Activated CD8-positive, alpha-beta memory T cell treated with anti-CD3 and anti-CD28 coated beads for 36 hours (primary cell): Measurements from ENCODE around the gene MAPK6. TPM values are rescaled to one million over a fixed set of nuclear protein-coding genes. Genes with fewer than 3 reads are reported as not detected.
"Not testable (repeated sequence)": the region's sequence is repeated elsewhere in the genome, so short reads cannot be mapped to it uniquely, and the experiment has no call there.

Experiments
- CTCF ChIA-PET: fragments of 350-600 bp; sonication (Branson Sonifier 250); formaldehyde crosslinking; loops from one replicate; lab custom pipeline; 2021; ENCODE audit warnings: antibody characterized with exemption; lab: Charles Lee
- POLR2A ChIA-PET: fragments of 350-600 bp; sonication (Branson Sonifier 250); formaldehyde crosslinking; loops from one replicate; lab custom pipeline; 2021; ENCODE audit warnings: antibody characterized with exemption; lab: Charles Lee
- total RNA-seq, 2 experiments: library from RNA; stranded (reverse); gene quantifications; one replicate each; pipeline ENCODE4 v1.2.3, GENCODE V29; 2021

MAPK6 gene
- total RNA-seq = 10 to 100 TPM; 90.4 to 92.9 TPM

DNA sequence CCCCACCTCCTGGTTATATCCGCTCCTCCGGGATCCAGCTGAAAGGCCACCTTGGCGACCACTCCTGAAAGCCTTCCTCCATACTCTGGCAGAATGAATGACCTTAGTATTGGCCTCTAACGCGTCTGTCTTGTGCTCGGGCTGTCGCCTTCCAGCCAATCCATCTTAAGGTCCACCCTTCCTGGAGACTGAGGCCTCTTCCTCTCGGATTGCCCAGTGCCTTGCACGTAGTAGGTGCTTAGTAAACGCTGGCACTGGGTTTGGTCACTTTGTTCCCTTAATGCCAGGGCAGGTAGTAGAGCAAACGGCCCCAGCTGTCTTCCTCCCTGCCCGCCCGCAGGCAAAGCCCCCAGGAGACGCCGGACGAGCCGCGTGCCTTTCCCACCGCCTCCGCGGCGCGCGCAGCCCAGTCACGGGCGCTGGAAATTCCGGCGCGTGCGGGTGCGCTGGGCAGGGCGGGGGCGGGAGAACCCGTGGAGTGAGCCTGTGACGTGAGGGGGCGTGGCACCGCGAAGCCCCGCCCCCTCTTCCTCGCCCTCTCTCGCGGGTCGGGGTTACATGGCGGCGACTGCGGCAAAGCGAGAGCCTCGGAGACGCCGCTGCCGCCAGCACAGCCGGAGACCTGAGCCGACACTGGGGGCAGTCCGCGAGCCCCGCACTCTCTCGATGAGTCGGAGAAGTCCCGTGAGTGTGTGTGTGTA is at the start of gene MAPK6:
TSS of gene MAPK6 (plus strand) at position 527 of the 701 bp plus-strand sequence. CDS start 27,242 bp downstream, outside the sequence.
- ChIA-PET CTCF (no interaction called here), POLR2A (interaction anchor here (0.7 kb wide), 1 partner anchor 12 kb away, joined by 3 read pairs; no protein-coding TSS in a partner anchor)

DNA sequence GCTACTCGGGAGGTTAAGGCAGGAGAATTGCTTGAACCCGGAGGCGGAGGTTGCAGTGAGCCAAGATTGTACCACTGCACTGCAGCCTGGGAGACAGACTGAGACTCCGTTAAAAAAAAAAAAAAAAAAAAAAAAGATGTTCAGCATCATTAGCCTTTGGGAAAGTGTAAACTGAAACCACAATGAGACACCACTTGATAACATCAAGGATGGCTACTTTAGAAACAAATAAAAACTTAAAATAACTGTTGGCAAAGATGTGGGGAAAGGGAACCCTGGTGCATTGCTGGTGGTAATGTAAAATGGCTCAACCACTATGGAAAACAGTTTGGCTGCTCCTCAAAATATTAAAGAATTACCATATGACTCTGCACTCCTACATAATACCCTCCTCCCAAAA is 49.3 kb upstream of the MAPK6 start:
- CTCF ChIA-PET = no interaction called here
- POLR2A ChIA-PET = no interaction called here

DNA sequence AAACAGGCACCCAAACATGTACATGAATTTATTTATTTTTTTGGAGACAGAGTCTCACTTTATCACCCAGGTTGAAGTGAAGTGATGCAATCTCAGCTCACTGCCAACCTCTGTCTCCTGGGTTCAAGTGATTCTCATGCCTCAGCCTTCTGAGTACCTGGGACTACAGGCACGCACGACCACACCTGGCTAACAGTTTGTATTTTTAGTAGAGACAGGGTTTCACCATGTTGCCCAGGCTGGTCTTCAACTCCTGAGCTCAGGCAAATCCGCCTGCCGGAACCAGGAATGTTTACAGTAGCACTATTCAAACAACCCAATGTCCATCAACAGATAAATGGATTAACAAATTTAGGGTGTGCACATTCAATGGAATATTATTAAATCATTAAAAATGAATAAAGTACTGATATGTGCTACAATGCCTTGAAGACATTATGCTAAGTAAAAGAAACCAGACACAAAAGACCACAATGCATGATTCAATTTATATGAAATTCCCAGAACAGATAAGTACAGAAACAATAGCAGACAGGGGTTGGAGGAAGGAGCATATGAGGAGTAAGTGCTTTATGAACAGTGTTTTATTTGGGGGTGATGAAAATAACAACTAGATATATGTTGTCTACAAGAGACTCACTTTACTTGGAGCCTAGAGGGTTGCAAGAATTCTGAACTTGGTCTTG is 48.7 kb upstream of the MAPK6 start:
- ChIA-PET CTCF (interaction anchor here (0.6 to 1.6 kb wide), 2 partner anchors 108 to 1610 kb away, joined by 7 to 8 read pairs; no protein-coding TSS in a partner anchor), POLR2A (no interaction called here)

DNA sequence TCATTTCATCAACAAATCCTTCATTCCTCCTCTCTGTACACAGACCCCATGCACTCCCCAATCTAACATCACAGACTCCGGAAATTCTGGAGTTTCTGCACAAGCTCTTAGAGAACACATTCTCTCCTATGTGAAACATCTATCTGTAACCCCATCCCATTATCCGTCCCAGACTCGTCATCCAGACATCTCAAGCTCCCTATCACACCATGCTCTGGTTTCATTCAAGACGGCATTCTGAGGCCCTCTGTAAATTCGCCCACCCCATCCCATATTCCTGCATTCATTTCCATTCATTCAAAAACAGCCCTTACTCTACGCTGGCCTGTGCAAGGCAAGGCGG is 48.0 kb upstream of the MAPK6 start:
- ChIA-PET CTCF (interaction anchor here (0.6 to 1.6 kb wide), 3 partner anchors 79 to 1611 kb away, joined by 4 to 8 read pairs (median 7); no protein-coding TSS in a partner anchor), POLR2A (interaction anchor here (0.7 to 1.5 kb wide), 4 partner anchors 11 to 209 kb away, joined by 3 to 9 read pairs (median 4); no protein-coding TSS in a partner anchor)

DNA sequence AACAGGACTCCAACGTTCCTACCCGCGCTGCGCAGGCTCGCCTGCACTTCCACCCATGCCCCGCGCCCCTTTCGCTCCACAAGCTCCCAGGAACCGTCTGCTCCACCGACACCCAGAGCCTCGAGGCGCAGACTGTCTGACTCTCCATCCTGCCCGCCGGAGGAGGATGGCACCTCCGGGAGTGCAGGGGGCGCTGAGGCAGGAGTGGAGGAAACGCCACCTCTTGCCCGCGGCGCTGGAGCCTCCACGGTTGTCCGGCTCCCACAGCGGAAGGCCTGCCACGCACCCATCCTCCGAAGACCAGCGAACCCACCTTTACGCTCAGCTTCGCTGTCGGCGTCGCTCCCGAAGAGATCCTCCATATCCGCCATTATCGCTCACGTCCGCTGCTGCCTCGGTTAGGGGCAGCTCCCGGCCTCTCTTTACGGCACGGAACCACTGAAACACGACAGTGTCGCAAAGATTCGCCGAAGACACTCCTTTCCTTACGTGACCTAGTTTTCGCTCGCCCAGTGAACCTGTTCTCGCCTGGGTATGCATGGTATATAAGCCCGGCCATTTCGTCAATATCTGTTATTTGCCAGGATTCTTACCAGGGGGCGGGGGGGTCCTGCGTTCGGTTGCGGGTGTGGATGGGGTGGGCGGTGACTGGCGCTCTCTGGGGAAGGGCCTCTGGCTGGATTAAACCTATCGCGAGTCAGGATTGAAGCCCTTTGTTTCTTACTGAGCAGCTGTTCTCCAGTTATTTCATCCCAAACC is 47.5 kb upstream of the MAPK6 start, which contains the start of gene LEO1:
TSS of gene LEO1 (minus strand) at position 404 of the 759 bp plus-strand sequence. CDS start at position 371, 33 bp downstream.
- CTCF ChIA-PET = interaction anchor here (0.8 to 1.6 kb wide), 6 partner anchors 76 to 256 kb away, joined by 3 to 8 read pairs (median 3); no protein-coding TSS in a partner anchor

DNA sequence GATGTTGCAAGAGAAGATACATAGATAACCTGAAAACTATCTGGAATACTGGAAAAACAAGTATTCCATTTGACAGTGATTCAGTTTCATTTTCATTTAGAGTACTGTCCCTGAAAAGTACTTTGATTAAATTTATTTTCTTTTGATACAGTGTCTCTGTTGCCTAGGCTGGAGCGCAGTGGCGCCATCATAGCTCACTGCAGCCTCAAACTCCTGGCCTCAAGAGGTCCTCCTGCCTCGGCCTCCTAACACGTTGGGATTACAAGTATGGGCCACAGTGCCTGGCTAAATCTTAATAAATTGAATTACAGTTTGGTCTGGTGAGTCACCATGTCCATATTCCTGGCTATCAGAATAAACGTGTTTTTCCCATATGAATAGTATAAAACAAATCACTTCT is 45.8 kb upstream of the MAPK6 start:
- POLR2A ChIA-PET = no interaction called here

More for the DNA sequence above, 47.5 kb upstream of the MAPK6 start, which contains the start of gene LEO1:
- POLR2A ChIA-PET = interaction anchor here (0.6 to 1.5 kb wide), 6 partner anchors 10 to 208 kb away, joined by 3 to 9 read pairs (median 4); no protein-coding TSS in a partner anchor

DNA sequence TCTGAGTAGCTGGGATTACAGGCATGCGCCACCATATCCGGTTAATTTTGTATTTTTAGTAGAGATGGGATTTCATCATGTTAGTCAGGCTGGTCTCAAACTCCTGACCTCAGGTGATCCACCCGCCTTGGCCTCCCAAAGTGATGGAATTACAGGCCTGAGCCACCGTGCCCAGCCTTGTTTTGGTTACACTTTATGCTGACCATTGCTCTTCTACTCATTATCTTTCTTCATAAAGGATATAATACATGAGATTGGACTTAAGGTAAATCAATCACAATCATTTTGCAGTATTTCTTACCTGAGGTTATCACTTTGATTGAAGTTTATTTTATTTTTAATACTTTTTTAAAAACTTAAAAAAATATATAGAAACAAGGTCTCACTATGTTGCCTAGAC is 45.2 kb upstream of the MAPK6 start:
- ChIA-PET CTCF (no interaction called here), POLR2A (no interaction called here)

More for the DNA sequence above, 45.8 kb upstream of the MAPK6 start:
- CTCF ChIA-PET = interaction anchor here (1.2 kb wide), 1 partner anchor 106 kb away, joined by 3 read pairs; no protein-coding TSS in a partner anchor

DNA sequence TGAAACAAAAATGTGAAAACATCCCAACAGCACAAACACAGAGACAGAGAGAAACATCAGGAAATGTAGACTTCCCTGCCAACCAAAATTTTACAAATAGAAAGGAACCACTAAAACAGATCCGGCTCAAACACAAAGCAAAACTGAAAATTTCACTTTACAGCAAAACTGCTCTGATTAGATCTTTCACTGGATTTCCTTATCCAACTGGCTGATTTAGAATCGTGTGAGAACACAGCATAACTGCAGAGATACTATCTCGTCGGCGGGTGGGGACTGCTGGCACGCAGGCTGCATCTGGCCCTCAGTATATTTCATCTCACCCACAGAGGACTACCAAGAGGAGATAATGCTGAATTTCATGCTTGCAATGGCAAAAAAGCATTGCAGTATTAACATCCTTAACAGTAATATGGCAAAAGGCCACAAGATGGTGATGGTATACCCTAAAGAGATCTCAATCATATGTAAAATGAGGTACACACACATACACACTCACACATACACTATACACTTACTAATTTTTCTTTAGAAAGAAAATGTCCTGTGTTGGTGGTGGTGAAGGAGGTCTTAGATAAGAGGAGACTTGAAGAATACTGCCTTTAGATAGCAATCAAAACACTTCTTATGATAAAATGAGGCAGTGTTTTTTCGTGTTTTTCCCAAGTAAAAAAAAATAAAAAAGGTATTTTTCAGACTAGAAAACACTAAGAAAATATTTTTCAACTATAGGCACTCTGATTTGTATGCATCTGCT is 36.8 kb upstream of the MAPK6 start:
- POLR2A ChIA-PET = interaction anchor here (0.6 kb wide), 1 partner anchor 11 kb away, joined by 3 read pairs; the partner anchor contains the start of gene LEO1
- CTCF ChIA-PET = interaction anchor here (0.9 to 1.7 kb wide), 2 partner anchors 96 to 98 kb away, joined by 3 to 4 read pairs; no protein-coding TSS in a partner anchor

DNA sequence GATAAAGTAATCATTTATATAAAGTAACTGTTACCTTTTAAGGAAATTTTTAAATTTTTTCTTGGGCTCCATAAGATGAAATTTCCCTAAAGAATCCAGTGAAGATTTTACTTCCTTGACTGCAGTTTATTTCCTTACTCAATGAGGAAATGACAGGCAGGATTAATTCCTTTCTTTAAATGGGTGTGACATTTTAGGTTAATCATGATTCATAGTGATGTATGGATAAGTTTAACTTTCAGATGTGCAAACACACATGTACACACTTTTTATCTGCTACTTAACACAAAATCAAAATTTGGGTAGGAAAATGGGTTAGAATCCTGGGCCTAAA is 36.3 kb upstream of the MAPK6 start:
- POLR2A ChIA-PET = no interaction called here

DNA sequence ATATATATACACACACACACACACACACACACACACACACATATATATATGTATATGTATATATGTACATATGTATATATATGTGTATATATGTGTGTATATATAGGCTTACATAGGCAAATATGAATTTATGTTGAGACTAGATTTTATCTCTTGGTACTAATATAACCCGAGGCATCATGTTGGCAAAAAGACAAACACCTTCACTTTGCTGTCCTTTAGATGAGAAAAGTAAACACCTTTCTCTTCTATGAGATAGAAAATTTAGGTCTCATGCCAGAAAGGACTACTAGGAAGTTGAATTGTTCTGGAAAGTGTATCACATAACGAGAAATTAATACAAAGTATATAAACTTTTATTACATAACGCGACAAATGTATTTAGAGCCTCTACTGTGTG is 27.9 kb upstream of the MAPK6 start:
- CTCF ChIA-PET = no interaction called here
- POLR2A ChIA-PET = no interaction called here

More for the DNA sequence above, 36.3 kb upstream of the MAPK6 start:
- CTCF ChIA-PET = no interaction called here

DNA sequence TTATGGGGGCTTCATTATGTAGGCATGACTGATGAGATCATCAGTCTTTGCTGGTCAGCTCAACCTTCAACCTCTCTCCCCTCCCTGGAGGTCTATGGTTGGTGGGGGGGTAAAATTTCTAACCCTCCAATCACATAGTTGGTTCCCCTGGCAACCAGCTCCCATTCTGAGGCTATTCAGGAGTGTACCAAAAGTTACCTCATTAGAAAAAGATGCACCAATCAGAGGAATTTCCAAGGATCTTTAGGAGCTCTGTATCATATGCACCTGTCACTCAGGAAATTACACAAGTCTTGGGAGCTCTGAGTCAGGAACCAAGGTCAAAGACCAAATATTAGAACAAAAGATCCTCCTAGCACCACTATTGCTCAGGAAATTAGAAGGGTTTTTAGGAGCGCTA is 26.1 kb upstream of the MAPK6 start:
- POLR2A ChIA-PET = no interaction called here
- CTCF ChIA-PET = interaction anchor here (0.6 kb wide), 1 partner anchor 111 kb away, joined by 3 read pairs; no protein-coding TSS in a partner anchor

DNA sequence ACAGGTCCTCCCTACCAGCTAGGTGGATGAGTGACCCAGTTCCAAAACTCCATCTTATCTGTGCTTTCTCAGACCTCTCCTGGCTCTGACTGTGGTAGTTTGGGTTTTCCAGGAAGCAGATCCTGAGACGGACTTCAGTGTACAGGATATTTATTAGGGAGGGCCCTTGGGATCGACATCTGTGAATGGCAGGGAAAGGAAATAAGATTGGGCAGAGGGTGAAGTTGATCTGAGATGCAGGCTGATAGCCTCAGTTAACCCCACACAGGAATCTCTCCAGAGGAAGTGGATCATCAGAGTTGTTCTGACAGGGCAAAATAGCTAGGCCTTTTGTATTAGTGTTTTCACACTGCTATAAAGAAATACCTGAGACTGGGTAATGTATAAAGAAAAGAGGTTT is 16.7 kb upstream of the MAPK6 start:
- ChIA-PET CTCF (interaction anchor here (1.5 kb wide), 1 partner anchor 77 kb away, joined by 3 read pairs; no protein-coding TSS in a partner anchor), POLR2A (no interaction called here)

DNA sequence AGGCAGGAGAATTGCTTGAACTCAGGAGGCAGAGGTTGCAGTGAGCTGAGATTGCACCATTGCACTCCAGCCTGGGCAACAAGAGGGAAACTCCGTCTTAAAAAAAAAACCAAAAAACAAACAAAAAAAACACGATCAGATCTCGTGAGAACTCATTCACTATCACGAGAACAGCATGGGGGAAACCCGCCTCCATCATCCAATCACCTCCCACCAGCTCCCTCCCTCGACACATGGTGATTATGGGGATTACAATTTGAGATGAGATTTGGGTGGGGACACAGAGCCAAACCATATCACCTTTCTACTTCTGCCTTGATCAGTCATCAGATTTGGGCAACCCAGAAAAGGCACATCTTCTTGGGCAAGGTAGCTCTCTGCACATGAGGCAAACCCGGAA is 15.9 kb upstream of the MAPK6 start:
- CTCF ChIA-PET = interaction anchor here (1.5 kb wide), 1 partner anchor 76 kb away, joined by 3 read pairs; no protein-coding TSS in a partner anchor
- POLR2A ChIA-PET = not testable (repeated sequence)

DNA sequence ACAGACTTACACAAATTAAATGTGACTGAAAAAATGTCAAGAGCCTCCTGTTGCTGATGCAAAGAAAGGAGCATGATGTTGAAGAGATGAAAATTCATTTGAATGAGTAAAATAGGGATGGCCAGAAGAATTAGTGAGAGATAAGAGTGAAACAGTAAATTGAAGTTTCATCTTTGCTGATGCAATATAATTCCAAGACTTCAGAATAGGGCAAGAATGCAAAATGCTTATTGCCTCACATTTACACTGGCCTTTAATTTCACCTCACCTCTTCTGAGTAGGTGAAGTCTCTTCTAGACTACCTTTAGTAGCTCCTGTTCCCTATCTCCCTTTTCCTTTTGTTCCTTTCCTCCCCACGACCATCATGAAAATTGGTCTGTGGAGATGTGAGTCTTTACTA is 15.3 kb upstream of the MAPK6 start:
- POLR2A ChIA-PET = interaction anchor here (1.1 kb wide), 1 partner anchor 17 kb away, joined by 3 read pairs; no protein-coding TSS in a partner anchor
- CTCF ChIA-PET = interaction anchor here (1.5 kb wide), 1 partner anchor 76 kb away, joined by 3 read pairs; no protein-coding TSS in a partner anchor

DNA sequence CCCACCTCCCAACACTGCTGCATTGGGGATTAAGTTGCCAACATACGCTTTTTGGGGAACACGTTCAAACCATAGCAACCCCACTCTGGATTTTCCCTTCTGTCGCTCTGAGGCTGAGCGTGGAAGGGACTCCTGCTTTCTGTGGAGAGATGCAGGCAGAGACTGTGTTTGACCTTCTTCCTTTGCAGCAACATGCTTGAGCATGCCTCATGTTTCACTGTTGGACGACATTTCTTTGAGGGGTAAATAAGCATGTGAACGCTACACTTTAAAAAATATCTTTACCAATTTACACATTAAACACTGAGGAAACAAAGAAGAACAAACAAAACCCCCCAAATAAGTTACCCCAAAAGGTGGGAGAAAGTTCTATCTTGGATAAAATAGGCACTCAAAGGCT is 14.2 kb upstream of the MAPK6 start:
- POLR2A ChIA-PET = interaction anchor here (0.6 to 1.6 kb wide), 3 partner anchors 16 to 33 kb away, joined by 3 to 5 read pairs (median 3); partner anchors contain the start of gene LEO1
- CTCF ChIA-PET = interaction anchor here (0.6 to 2.0 kb wide), 2 partner anchors 15 to 138 kb away, joined by 3 to 7 read pairs; no protein-coding TSS in a partner anchor

DNA sequence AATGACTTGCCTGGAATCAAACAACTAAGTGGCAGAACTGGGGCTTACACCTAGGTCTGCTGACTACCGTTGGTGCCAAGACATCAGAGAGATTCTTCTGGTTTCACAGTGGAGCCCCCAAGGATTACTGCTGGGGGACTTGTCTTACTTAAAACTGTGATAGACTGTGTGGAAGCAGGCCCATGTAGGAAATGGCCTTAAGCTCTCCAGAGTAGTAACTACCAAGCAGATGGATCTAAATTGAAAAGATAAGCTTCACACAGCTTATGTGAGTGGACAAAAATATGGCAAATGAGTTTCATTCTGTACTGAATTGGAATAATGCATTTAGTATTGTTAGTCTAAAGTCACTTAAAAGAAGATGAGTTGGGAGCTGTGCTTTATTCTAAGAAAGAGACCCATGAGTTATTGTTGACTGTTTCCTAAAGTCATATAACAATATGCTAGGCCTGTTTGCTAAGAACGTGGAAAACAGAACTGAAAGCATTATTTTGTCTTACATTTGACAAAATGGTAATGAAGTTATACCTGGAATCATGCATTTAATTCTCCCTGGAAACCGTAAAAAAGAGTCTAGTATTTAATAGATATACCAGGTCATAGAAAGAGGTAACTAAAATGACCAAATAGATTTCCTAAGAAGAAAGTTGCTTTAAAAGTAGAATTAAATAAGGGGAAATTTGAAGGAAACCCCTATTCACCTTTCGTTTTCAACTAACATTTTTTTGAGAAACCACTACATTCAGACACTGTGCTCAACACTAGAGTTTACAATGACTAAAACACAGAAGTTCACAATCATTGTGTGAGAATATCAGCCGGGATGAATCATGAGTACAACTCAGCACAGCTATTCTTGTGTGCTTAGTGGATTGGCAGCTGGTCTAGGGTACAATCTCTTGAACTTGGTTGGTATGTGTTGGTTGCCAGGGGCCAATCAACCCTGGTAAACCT is 13.0 kb upstream of the MAPK6 start:
- POLR2A ChIA-PET = interaction anchor here (0.7 to 1.6 kb wide), 3 partner anchors 13 to 34 kb away, joined by 3 to 5 read pairs (median 5); partner anchors contain the start of gene LEO1
- CTCF ChIA-PET = interaction anchor here (0.6 to 2.0 kb wide), 2 partner anchors 10 to 14 kb away, joined by 4 to 7 read pairs; no protein-coding TSS in a partner anchor
